ENCODE data around the gene KRT8. TPM values are rescaled to one million over a fixed set of nuclear protein-coding genes. Genes with fewer than 3 reads are reported as not detected.

KRT8 gene
- polyA plus RNA-seq, 1 of the 3 experiments (the other 2 are of a cell fraction) = 49.4 TPM

DNA sequence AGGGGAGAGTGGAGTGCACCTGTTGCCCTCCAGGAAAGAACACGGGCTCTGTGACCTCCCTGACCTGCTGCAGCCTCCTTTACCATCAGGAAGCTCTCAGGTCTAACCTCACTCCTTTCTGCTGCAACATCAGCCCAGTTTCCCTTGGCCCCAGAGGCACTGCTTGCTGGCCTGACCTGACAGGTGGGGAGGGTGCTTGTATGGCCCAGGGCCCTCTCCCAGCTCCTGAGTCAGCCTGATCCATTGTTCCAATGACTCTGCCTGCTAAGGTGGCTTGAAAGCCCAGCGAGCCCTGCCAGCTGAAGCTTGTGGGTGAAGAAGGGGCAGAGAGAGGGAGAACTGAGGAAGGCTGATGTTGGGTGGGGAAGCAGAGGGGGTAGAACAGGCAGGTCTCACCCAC lies 42.9 kb downstream of the KRT8 start (continued):
- no peak for TF ChIP-seq SMC3 (IDR thresholded peaks at IDR 0.05; ENCODE audit: low read depth, low read length)
- TF ChIP-seq FOXJ3 (CRISPR knock-in tag; IDR thresholded peaks at IDR 0.05) = no peak
- TF ChIP-seq, protein P1, sequence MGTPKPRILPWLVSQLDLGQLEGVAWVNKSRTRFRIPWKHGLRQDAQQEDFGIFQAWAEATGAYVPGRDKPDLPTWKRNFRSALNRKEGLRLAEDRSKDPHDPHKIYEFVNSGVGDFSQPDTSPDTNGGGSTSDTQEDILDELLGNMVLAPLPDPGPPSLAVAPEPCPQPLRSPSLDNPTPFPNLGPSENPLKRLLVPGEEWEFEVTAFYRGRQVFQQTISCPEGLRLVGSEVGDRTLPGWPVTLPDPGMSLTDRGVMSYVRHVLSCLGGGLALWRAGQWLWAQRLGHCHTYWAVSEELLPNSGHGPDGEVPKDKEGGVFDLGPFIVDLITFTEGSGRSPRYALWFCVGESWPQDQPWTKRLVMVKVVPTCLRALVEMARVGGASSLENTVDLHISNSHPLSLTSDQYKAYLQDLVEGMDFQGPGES (IDR thresholded peaks at IDR 0.05; ENCODE audit: low read depth, low read length) = no peak
- TF ChIP-seq, protein P2, sequence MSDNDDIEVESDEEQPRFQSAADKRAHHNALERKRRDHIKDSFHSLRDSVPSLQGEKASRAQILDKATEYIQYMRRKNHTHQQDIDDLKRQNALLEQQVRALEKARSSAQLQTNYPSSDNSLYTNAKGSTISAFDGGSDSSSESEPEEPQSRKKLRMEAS (IDR thresholded peaks at IDR 0.05; ENCODE audit: low read depth) = no peak
- no peak for TF ChIP-seq FOXM1 (IDR thresholded peaks at IDR 0.05; ENCODE audit: low read depth)

GRCh38 chr12:52861511-52861910 lies 43.4 kb downstream of the KRT8 start:
- Histone ChIP-seq H3K79me2 (ENCODE audit: insufficient read depth) (no peaks in the 10 kb centered on the region), H3K27ac (ENCODE audit: low read depth in 2 of 2, low read length in 1 of 2) (no peak overlapping the region), H3K9me3 (no peaks in the 10 kb centered on the region), H3K27me3 (ENCODE audit: insufficient read depth) (peaks cover 24% of the 10 kb centered on the region; the same call in 1 of the 2 replicates), H4K20me1 (ENCODE audit: insufficient read depth) (no peaks in the 10 kb centered on the region), H3K4me1 (ENCODE audit: control insufficient read depth in 1 of 2, insufficient read depth in 2 of 2, low read depth in 1 of 2, low read length in 1 of 2) (no peaks in the 10 kb centered on the region), H3K9ac (no peak overlapping the region), H3F3A (replicated peaks; ENCODE audit: insufficient read depth) (peaks cover 3% of the 10 kb centered on the region), H3K4me2 (no peak overlapping the region), H2AFZ (ENCODE audit: low read depth) (no peak overlapping the region), H3K9me2 (no peaks in the 10 kb centered on the region), H3K36me3 (replicated peaks in 1 of 2; ENCODE audit: control insufficient read depth in 1 of 2, insufficient read depth in 2 of 2, low read length in 1 of 2) (no peaks in the 10 kb centered on the region), H3K4me3 (ENCODE audit: low read depth in 2 of 2, low read length in 1 of 2) (no peak overlapping the region)
- CTCF ChIA-PET = interaction anchor here (1.3 kb wide), 1 partner anchor 18 kb away, joined by 6 read pairs; no protein-coding TSS in a partner anchor
- TF ChIP-seq FOXM1 (IDR thresholded peaks at IDR 0.05; ENCODE audit: low read depth) (no peak), NRF1 (IDR thresholded peaks at IDR 0.05; ENCODE audit: low read depth, low read length) (no peak), JUND (IDR thresholded peaks at IDR 0.05) (no peak), TAF1 (IDR thresholded peaks at IDR 0.05; ENCODE audit: borderline replicate concordance, low read depth, low read length) (no peak), SIN3A (IDR thresholded peaks at IDR 0.05; ENCODE audit: borderline replicate concordance, low read depth, low read length) (no peak), USF2 (IDR thresholded peaks at IDR 0.05; ENCODE audit: borderline replicate concordance, low read depth, low read length) (no peak), MEF2A (IDR thresholded peaks at IDR 0.05; ENCODE audit: borderline replicate concordance, low read depth) (no peak), YY1 (IDR thresholded peaks at IDR 0.05; ENCODE audit: low read depth) (no peak), CTCF (IDR thresholded peaks at IDR 0.05) (no peak), NFIC (IDR thresholded peaks at IDR 0.05; ENCODE audit: borderline replicate concordance) (no peak), FOXJ3 (CRISPR knock-in tag; IDR thresholded peaks at IDR 0.05) (no peak), SMC3 (IDR thresholded peaks at IDR 0.05; ENCODE audit: low read depth, low read length) (no peak), TEAD4 (IDR thresholded peaks at IDR 0.05; ENCODE audit: borderline replicate concordance, insufficient read depth) (no peak), TCF12 (IDR thresholded peaks at IDR 0.05) (no peak), CHD2 (IDR thresholded peaks at IDR 0.05; ENCODE audit: low read length, partially characterized antibody) (no peak), USF1 (IDR thresholded peaks at IDR 0.05; ENCODE audit: borderline replicate concordance, low read depth) (no peak)
- TF ChIP-seq, protein P3, sequence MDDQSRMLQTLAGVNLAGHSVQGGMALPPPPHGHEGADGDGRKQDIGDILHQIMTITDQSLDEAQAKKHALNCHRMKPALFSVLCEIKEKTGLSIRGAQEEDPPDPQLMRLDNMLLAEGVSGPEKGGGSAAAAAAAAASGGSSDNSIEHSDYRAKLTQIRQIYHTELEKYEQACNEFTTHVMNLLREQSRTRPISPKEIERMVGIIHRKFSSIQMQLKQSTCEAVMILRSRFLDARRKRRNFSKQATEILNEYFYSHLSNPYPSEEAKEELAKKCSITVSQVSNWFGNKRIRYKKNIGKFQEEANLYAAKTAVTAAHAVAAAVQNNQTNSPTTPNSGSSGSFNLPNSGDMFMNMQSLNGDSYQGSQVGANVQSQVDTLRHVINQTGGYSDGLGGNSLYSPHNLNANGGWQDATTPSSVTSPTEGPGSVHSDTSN (IDR thresholded peaks at IDR 0.05) = no peak
- no peak for DNase-seq
- WGBS (ENCODE audit: low lambda C conversion rate) = 66% methylated on average over 7 of the region's 7 CpGs
- POLR2A ChIA-PET = no interaction called here

Measured in SK-N-SH (cell line).